H9 (cell line): ENCODE results near the gene NTF3. TPM values are rescaled to one million over a fixed set of nuclear protein-coding genes. Genes with fewer than 3 reads are reported as not detected.

Source experiments
- DNase-seq: peaks from one replicate; pipeline ENCODE4 v3.0.0-alpha.2; 2017
- H2AFZ ChIP-seq: one replicate; pipeline ENCODE4 v1.6.1; 2013; ENCODE audit warnings: mild to moderate bottlenecking, low read length, control low read depth, moderate library complexity
- H2AK5ac ChIP-seq: 2 replicates; pipeline ENCODE4 v1.6.1; 2013; ENCODE audit warnings: low read length, control low read depth, mixed read lengths; ENCODE audit not compliant: insufficient read length
- H2BK120ac ChIP-seq: one replicate; pipeline ENCODE4 v1.6.1; 2013; ENCODE audit warnings: low read depth, mild to moderate bottlenecking, low read length, control low read depth, inconsistent platforms; ENCODE audit not compliant: poor library complexity, severe bottlenecking
- H2BK12ac ChIP-seq: 2 replicates; pipeline ENCODE4 v1.6.1; 2013; ENCODE audit warnings: low read length, control low read depth, mixed read lengths, low read depth; ENCODE audit not compliant: insufficient read length
- H2BK15ac ChIP-seq: 2 replicates; pipeline ENCODE4 v1.6.1; 2013; ENCODE audit warnings: low read depth, low read length, control low read depth
- H2BK20ac ChIP-seq: one replicate; pipeline ENCODE4 v1.6.1; 2013; ENCODE audit warnings: low read depth, mild to moderate bottlenecking, low read length, control low read depth, inconsistent platforms; ENCODE audit not compliant: poor library complexity, severe bottlenecking
- H2BK5ac ChIP-seq: 2 replicates; pipeline ENCODE4 v1.6.1; 2013; ENCODE audit warnings: low read length, control low read depth, mixed read lengths; ENCODE audit not compliant: insufficient read length
- H3K14ac ChIP-seq: 2 replicates; pipeline ENCODE4 v1.6.1; 2013; ENCODE audit warnings: low read length, control low read depth; ENCODE audit not compliant: insufficient read depth
- H3K18ac ChIP-seq: 2 replicates; pipeline ENCODE4 v1.6.1; 2013; ENCODE audit warnings: low read depth, mild to moderate bottlenecking, mixed read lengths, low read length, control low read depth; ENCODE audit not compliant: insufficient read length
- H3K23ac ChIP-seq: 2 replicates; pipeline ENCODE4 v1.6.1; 2013; ENCODE audit warnings: low read length, control low read depth, mixed read lengths, low read depth; ENCODE audit not compliant: insufficient read length
- H3K23me2 ChIP-seq: 2 replicates; pipeline ENCODE4 v1.6.1; 2013; ENCODE audit warnings: low read depth, mild to moderate bottlenecking, mixed read lengths, low read length, control low read depth; ENCODE audit not compliant: insufficient read length, poor library complexity, severe bottlenecking
- H3K27ac ChIP-seq: 2 replicates; pipeline ENCODE4 v1.5.1; 2013; ENCODE audit warnings: low read length, control low read depth, mixed read lengths, low read depth; ENCODE audit not compliant: insufficient read length
- H3K27me3 ChIP-seq: 2 replicates; pipeline ENCODE4 v1.6.1; 2013; ENCODE audit warnings: low read length, control low read depth, inconsistent platforms; ENCODE audit not compliant: insufficient read depth
- H3K4ac ChIP-seq: 2 replicates; pipeline ENCODE4 v1.6.1; 2013; ENCODE audit warnings: low read depth, mild to moderate bottlenecking, control low read depth, inconsistent platforms, low read length, moderate library complexity
- H3K4me1 ChIP-seq: 2 replicates; pipeline ENCODE4 v1.6.1; 2013; ENCODE audit warnings: low read length, control low read depth, inconsistent platforms; ENCODE audit not compliant: insufficient read depth
- H3K4me2 ChIP-seq: 2 replicates; pipeline ENCODE4 v1.6.1; 2013; ENCODE audit warnings: low read length, control low read depth, mixed read lengths; ENCODE audit not compliant: insufficient read length, insufficient read depth
- H3K56ac ChIP-seq: 2 replicates; pipeline ENCODE4 v1.6.1; 2013; ENCODE audit warnings: low read depth, mild to moderate bottlenecking, mixed read lengths, low read length, control low read depth; ENCODE audit not compliant: insufficient read length
- H3K79me1 ChIP-seq: 2 replicates; pipeline ENCODE4 v1.6.1; 2013; ENCODE audit warnings: low read depth, mild to moderate bottlenecking, moderate library complexity, low read length, control low read depth, inconsistent platforms; ENCODE audit not compliant: insufficient read depth, poor library complexity, severe bottlenecking
- H3K79me2 ChIP-seq: 2 replicates; pipeline ENCODE4 v1.6.1; 2013; ENCODE audit warnings: low read length, control low read depth, inconsistent platforms; ENCODE audit not compliant: insufficient read depth
- H3K9ac ChIP-seq: 2 replicates; pipeline ENCODE4 v1.6.1; 2013; ENCODE audit warnings: low read length, control low read depth, mixed read lengths; ENCODE audit not compliant: insufficient read length; ENCODE audit errors: extremely low read depth
- H3K9me3 ChIP-seq: one replicate; pipeline ENCODE4 v1.6.1; 2013; ENCODE audit warnings: low read depth, low read length, inconsistent platforms; ENCODE audit not compliant: control insufficient read depth
- H3T11ph ChIP-seq: one replicate; pipeline ENCODE4 v1.6.1; 2013; ENCODE audit warnings: mild to moderate bottlenecking, low read length, control low read depth, inconsistent platforms
- H4K20me1 ChIP-seq: one replicate; pipeline ENCODE4 v1.6.1; 2013; ENCODE audit not compliant: control insufficient read depth, insufficient read length, insufficient read depth
- H4K5ac ChIP-seq: 2 replicates; pipeline ENCODE4 v1.6.1; 2013; ENCODE audit warnings: low read depth, mild to moderate bottlenecking, mixed read lengths, low read length, control low read depth; ENCODE audit not compliant: insufficient read length
- H4K8ac ChIP-seq: replicated peaks from 2 replicates; pipeline ENCODE4 v1.6.1; 2013; ENCODE audit warnings: low read length, control low read depth, mixed read lengths, low read depth; ENCODE audit not compliant: insufficient read length
- H4K91ac ChIP-seq: 2 replicates; pipeline ENCODE4 v1.6.1; 2013; ENCODE audit warnings: low read depth, mild to moderate bottlenecking, moderate library complexity, mixed read lengths, low read length, control low read depth; ENCODE audit not compliant: insufficient read length
- H3K27ac Mint-ChIP-seq, 3 experiments: 2 replicates in 2 of 3; 3 replicates in 1 of 3; pipeline ENCODE4 v1.8.0; 2020 to 2021; ENCODE audit warnings: mixed read lengths in 3 of 3, mild to moderate bottlenecking in 1 of 3, moderate library complexity in 1 of 3
- H3K27me3 Mint-ChIP-seq: 2 replicates; pipeline ENCODE4 v1.8.0; 2021; ENCODE audit warnings: low read depth, mild to moderate bottlenecking, moderate library complexity, mixed read lengths
- H3K36me3 Mint-ChIP-seq, 3 experiments: 2 replicates in 2 of 3; 3 replicates in 1 of 3; pipeline ENCODE4 v1.8.0; 2020 to 2021; ENCODE audit warnings: low read depth in 3 of 3, mixed read lengths in 3 of 3; ENCODE audit not compliant: insufficient read depth in 1 of 3
- H3K4me1 Mint-ChIP-seq, 2 experiments: 2 replicates each; pipeline ENCODE4 v1.8.0; 2020; ENCODE audit warnings: mixed read lengths in 2 of 2
- H3K4me3 Mint-ChIP-seq, 2 experiments: 2 replicates in 1 of 2; 3 replicates in 1 of 2; pipeline ENCODE4 v1.8.0; 2020 to 2021; ENCODE audit warnings: mild to moderate bottlenecking in 2 of 2, mixed read lengths in 2 of 2, moderate library complexity in 1 of 2
- H3K9me3 Mint-ChIP-seq, 2 experiments: 2 replicates in 1 of 2; 3 replicates in 1 of 2; pipeline ENCODE4 v1.8.0; 2020; ENCODE audit warnings: mild to moderate bottlenecking in 2 of 2, mixed read lengths in 2 of 2, moderate library complexity in 1 of 2
- CTCF ChIP-seq: fragments of 200-600 bp; sonication (generic); conservative IDR thresholded peaks from 3 replicates; pipeline ENCODE4 v1.8.0; 2021; ENCODE audit warnings: antibody characterized with exemption, mild to moderate bottlenecking
- WGBS: extraction: QIAGEN DNeasy Blood & Tissue Kit; methylation state at CpG from one replicate; pipeline ENCODE4 v1.1.7; 2013; ENCODE audit warnings: missing lambda C conversion rate, low lambda C conversion rate, mixed read lengths; ENCODE audit not compliant: insufficient read length; ENCODE audit errors: extremely low coverage; 5-methylcytosine and 5-hydroxymethylcytosine counted together
- total RNA-seq: library from RNA; stranded (reverse); gene quantifications from 2 replicates; pipeline ENCODE4 v1.2.1, GENCODE V29; 2021

The NTF3 gene
- total RNA-seq, 1 experiment from 2014 or later: 0.48 TPM

GRCh38 chr12:5521456-5522325 is 89.8 kb downstream of the NTF3 start:
- H3K27me3 Mint-ChIP-seq: peaks cover 3% of the 10 kb centered on the region; the same call in 1 of the 2 replicates
- no peak for TF ChIP-seq CTCF
- H3K4me3 Mint-ChIP-seq: no peak overlapping the region
- Histone ChIP-seq H3K56ac (no peak overlapping the region), H2AK5ac (no peak overlapping the region), H3K23ac (no peak overlapping the region), H4K5ac (no peak overlapping the region), H3K14ac (no peak overlapping the region; the same call in 1 of the 2 replicates), H3K23me2 (no peaks in the 10 kb centered on the region), H3K9me3 (no peaks in the 10 kb centered on the region), H3K27ac (no peak overlapping the region), H2BK5ac (no peak overlapping the region), H3K18ac (no peak overlapping the region), H3K79me1 (no peaks in the 10 kb centered on the region), H4K91ac (no peak overlapping the region), H2BK120ac (no peak overlapping the region), H3T11ph (no peak overlapping the region), H3K79me2 (no peaks in the 10 kb centered on the region), H3K27me3 (no peaks in the 10 kb centered on the region), H2AFZ (no peak overlapping the region), H2BK20ac (no peak overlapping the region), H3K4me1 (no peaks in the 10 kb centered on the region), H3K9ac (no peak overlapping the region), H2BK12ac (no peak overlapping the region), H4K8ac (no peak overlapping the region), H3K4me2 (no peak overlapping the region), H4K20me1 (no peaks in the 10 kb centered on the region), H2BK15ac (no peak overlapping the region), H3K4ac (no peak overlapping the region)
- no peaks in the 10 kb centered on the region for H3K9me3 Mint-ChIP-seq
- peak; percentile 24 for DNase-seq
- peak overlapping the region in 1 of 3 experiments; percentile 56; a peak in 1 of 7 replicates for H3K27ac Mint-ChIP-seq
- WGBS: no CpG with 5 or more reads among the region's 20 CpGs
- H3K36me3 Mint-ChIP-seq: no peaks in the 10 kb centered on the region
- peaks cover 8 to 14% of the 10 kb centered on the region in 2 experiments for H3K4me1 Mint-ChIP-seq
